Tibial artery (tissue), 4 donors: Measurements from ENCODE around the gene RELN.

Source experiments
- DNase-seq, 2 donors: peaks; one replicate each; pipeline ENCODE4 v3.0.0-alpha.2; 2019
- H3K27ac ChIP-seq, 2 donors: fragments of 200-600 bp; sonication (generic) in 1 of 2; 1 replicate in 1 of 2; 2 replicates in 1 of 2; pipeline ENCODE4 v1.5.1; 2018 to 2019; ENCODE audit warnings: mild to moderate bottlenecking in 1 of 2
- H3K27me3 ChIP-seq, 2 donors: fragments of 200-600 bp; sonication (generic) in 1 of 2; one replicate each; pipeline versions ENCODE4 v1.5.1 to v1.6.0; 2016 to 2019
- H3K36me3 ChIP-seq, 3 donors: fragments of 200-600 bp; sonication (generic) in 2 of 3; one replicate each; pipeline ENCODE4 v1.5.1; 2016 to 2019; ENCODE audit warnings: mild to moderate bottlenecking in 2 of 3
- H3K4me1 ChIP-seq, 4 donors: fragments of 200-600 bp; sonication (generic) in 2 of 4; 1 replicate in 3 of 4; 2 replicates in 1 of 4; pipeline ENCODE4 v1.5.1; 2016 to 2019
- H3K4me3 ChIP-seq, 2 donors: fragments of 200-600 bp; sonication (generic) in 1 of 2; 1 replicate in 1 of 2; 2 replicates in 1 of 2; pipeline ENCODE4 v1.5.1; 2018 to 2019; ENCODE audit warnings: mild to moderate bottlenecking in 2 of 2
- H3K9me3 ChIP-seq, 3 donors: fragments of 200-600 bp; sonication (generic) in 1 of 3; one replicate each; pipeline ENCODE4 v1.5.1; 2016 to 2019
- CTCF ChIP-seq, 2 experiments: fragments of 200-600 bp in 1 of 2; fragments of 450-650 bp in 1 of 2; IDR thresholded peaks; one replicate each; pipeline ENCODE4 v1.5.1; 2017 to 2019; ENCODE audit warnings: antibody characterized with exemption in 2 of 2, mild to moderate bottlenecking in 1 of 2, moderate library complexity in 1 of 2
- intact Hi-C: fragments of 100-400 bp; cut with DNase I; formaldehyde crosslinking; loops from one replicate; pipeline ENCODE4 v1.15.0; 2023; ENCODE audit warnings: low total_unique reads

RELN gene

DNA sequence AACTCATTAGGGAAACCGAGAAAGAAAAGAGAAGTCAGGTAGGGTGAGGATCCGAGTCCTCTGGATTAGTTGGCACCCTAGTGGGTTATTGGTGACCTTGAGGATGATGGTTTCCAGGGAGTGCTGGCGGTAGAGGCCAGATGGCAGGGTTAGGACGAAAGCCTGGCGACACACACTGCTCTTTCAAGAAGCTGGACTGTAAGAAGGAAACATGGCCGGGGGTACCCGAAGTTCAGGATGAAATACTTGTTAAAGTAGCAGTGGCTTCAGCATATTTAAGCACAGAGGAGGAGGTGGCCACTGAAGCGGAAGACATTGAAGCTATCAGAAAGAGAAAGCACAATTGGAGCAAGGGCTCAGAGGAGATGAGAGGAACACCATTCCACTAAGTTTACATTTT, 224.6 kb downstream of the RELN start:
- Histone ChIP-seq H3K9me3 (no peaks in the 10 kb centered on the region), H3K27me3 (no peaks in the 10 kb centered on the region), H3K27ac (no peak overlapping the region), H3K4me3 (no peak overlapping the region), H3K4me1 (no peaks in the 10 kb centered on the region), H3K36me3 (no peaks in the 10 kb centered on the region)
- no peak for DNase-seq
- intact Hi-C loops = no loop called here
- TF ChIP-seq CTCF (IDR thresholded peaks at IDR 0.05) = no peak

GRCh38 chr7:103762877-103763276, 226.6 kb downstream of the RELN start:
- no peaks in the 10 kb centered on the region for H3K4me1 ChIP-seq

GRCh38 chr7:103762065-103762760, 227.2 kb downstream of the RELN start:
- DNase-seq = no peak
- intact Hi-C loops = no loop called here
- no peaks in the 10 kb centered on the region for H3K9me3 ChIP-seq
- no peak overlapping the region for H3K27ac ChIP-seq
- no peaks in the 10 kb centered on the region for H3K36me3 ChIP-seq
- H3K27me3 ChIP-seq = no peaks in the 10 kb centered on the region
- H3K4me3 ChIP-seq = no peak overlapping the region
- no peaks in the 10 kb centered on the region for H3K4me1 ChIP-seq
- no peak for TF ChIP-seq CTCF (IDR thresholded peaks at IDR 0.05)

More at GRCh38 chr7:103762877-103763276, 226.6 kb downstream of the RELN start:
- Histone ChIP-seq H3K4me3 (no peak overlapping the region), H3K9me3 (no peaks in the 10 kb centered on the region), H3K27me3 (no peaks in the 10 kb centered on the region), H3K27ac (no peak overlapping the region), H3K36me3 (no peaks in the 10 kb centered on the region)
- TF ChIP-seq CTCF (IDR thresholded peaks at IDR 0.05) = no peak
- no peak for DNase-seq
- intact Hi-C loops = no loop called here

DNA sequence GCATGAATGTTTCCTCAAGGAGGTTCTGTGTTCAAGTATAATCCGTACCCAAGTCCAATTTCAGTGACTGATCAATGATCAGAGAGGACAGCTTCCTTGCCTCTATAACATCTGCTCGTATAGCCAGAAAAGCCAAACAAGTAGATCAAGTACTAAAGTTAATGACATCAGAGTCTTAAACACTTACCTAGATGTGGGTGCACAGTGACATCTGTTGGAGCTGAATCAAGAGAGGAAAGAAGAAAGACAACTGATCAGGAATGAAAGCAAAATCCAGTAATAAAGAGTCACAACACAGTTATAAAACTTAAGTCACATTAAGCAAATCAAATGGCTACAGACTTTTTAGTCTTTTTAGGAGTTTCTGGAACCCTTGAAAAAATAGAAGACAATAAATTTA, 236.5 kb downstream of the RELN start:
- intact Hi-C loops = no loop called here

GRCh38 chr7:103751311-103751880, 238.1 kb downstream of the RELN start:
- H3K36me3 ChIP-seq = no peaks in the 10 kb centered on the region
- H3K9me3 ChIP-seq = no peaks in the 10 kb centered on the region
- no peaks in the 10 kb centered on the region for H3K27me3 ChIP-seq
- intact Hi-C loops = no loop called here
- no peak overlapping the region for H3K27ac ChIP-seq
- H3K4me1 ChIP-seq = no peaks in the 10 kb centered on the region
- no peak for DNase-seq
- no peak overlapping the region for H3K4me3 ChIP-seq
- TF ChIP-seq CTCF (IDR thresholded peaks at IDR 0.05) = no peak

More for the DNA sequence above, 236.5 kb downstream of the RELN start:
- H3K4me3 ChIP-seq = no peak overlapping the region
- H3K4me1 ChIP-seq = no peaks in the 10 kb centered on the region
- H3K36me3 ChIP-seq = no peaks in the 10 kb centered on the region
- H3K9me3 ChIP-seq = no peaks in the 10 kb centered on the region
- no peak for TF ChIP-seq CTCF (IDR thresholded peaks at IDR 0.05)
- H3K27ac ChIP-seq = no peak overlapping the region
- H3K27me3 ChIP-seq = no peaks in the 10 kb centered on the region
- DNase-seq = no peak
